ENCODE data around the gene MED12. TPM values are rescaled to one million over a fixed set of nuclear protein-coding genes. Genes with fewer than 3 reads are reported as not detected.

MED12 gene
- total RNA-seq, 2 experiments from 2014 or later: 56.6 to 64.7 TPM

DNA sequence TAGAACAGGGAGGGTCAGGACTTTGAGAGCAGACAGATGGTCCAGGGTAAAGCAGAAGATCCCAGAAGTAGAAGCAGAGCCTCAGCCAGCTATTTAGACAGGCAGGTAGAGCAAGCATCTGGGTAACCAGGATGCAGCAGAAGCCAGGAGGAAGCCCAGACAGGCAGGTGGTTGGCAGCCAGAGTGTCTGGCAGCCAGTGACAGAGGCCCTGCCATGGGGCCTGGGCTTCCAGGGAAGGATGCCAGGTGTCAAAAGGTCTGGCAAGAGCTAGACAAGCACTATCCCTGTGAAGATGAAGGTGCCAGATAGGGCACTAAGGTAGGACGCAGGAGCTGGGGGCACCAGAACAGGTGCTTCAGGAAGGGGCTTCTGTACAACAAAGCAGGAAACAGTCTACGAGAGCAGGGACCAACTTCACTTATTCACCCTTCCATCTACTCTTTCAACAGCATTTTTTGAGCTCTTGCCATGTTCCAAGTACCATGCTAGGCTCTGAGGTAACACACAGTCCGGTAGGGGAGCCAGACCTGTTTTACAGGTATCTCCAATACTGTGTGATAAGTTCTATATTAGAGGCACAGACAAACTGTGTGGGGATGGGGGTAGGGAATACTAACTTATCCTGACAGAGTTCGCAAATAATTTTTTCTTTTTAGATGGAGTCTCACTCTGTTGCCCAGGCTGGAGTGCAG lies 66.6 kb downstream of the MED12 start:
- Mint-ChIP-seq H3K27ac (peak overlapping the region; percentile 57), H3K4me1 (peaks cover 24% of the 10 kb centered on the region), H3K9me3 (no peaks in the 10 kb centered on the region), H3K36me3 (ENCODE audit: low read depth) (peaks cover 8% of the 10 kb centered on the region), H3K27me3 (no peaks in the 10 kb centered on the region), H3K4me3 (no peak overlapping the region)
- POLR2A ChIA-PET: no interaction called here
- DNase-seq: no peak
- CTCF ChIA-PET: interaction anchor here (0.6 to 1.4 kb wide), 3 partner anchors 13 to 144 kb away, joined by 3 to 4 read pairs (median 3); no protein-coding TSS in a partner anchor

DNA sequence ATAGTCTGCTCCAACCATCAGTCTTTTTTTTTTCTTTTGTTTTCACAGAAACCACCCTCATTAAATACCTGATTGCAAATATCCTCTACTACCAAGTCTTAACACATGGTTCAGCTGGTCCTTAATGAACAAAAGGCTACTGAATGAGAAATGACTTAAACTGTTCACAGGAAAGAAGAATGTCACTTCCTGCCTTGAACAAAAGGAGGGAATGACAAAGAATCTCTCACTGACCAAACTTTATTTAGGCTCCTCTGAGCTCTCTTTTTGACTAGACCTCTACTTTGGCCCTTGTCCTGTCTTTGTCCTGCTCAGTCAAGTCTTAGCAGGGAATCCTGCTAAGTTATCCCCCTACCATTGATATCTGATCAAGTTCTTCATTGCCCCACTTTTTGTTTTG lies 72.9 kb downstream of the MED12 start:
- H3K4me1 Mint-ChIP-seq: peaks cover 25% of the 10 kb centered on the region
- no peak for DNase-seq
- H3K27ac Mint-ChIP-seq: no peak overlapping the region
- CTCF ChIA-PET: no interaction called here
- H3K9me3 Mint-ChIP-seq: no peaks in the 10 kb centered on the region
- peaks cover 13% of the 10 kb centered on the region for H3K36me3 Mint-ChIP-seq (ENCODE audit: low read depth)
- POLR2A ChIA-PET: interaction anchor here (0.7 kb wide), 1 partner anchor 9 kb away, joined by 3 read pairs; no protein-coding TSS in a partner anchor
- no peaks in the 10 kb centered on the region for H3K27me3 Mint-ChIP-seq
- no peak overlapping the region for H3K4me3 Mint-ChIP-seq

Other genes starting within 250 kb of the MED12 start
- not detected for gene TEX11, start 209.9 kb upstream of the MED12 start, total RNA-seq
- not detected for gene SLC7A3, start 187.5 kb upstream of the MED12 start, total RNA-seq
- 10 to 100 TPM; 41.8 to 49.0 TPM for gene SNX12, start 50.3 kb upstream of the MED12 start, total RNA-seq
- 10 to 100 TPM; 13.5 to 14.3 TPM for gene FOXO4, start 22.7 kb upstream of the MED12 start, total RNA-seq
- gene CXorf65, start 11.9 kb upstream of the MED12 start, total RNA-seq: 10 to 100 TPM; 25.3 to 25.5 TPM
- gene IL2RG, start 7.0 kb upstream of the MED12 start, total RNA-seq: 100 to 1,000 TPM; 447 to 523 TPM
- gene NLGN3, start 26.2 kb downstream of the MED12 start, total RNA-seq: 1 to 10 TPM in 1 of 2 experiments, under 1 TPM in 1; 0.98 to 1.6 TPM
- gene GJB1, start 104.6 kb downstream of the MED12 start, total RNA-seq: not detected
- gene ZMYM3, start 135.5 kb downstream of the MED12 start, total RNA-seq: 10 to 100 TPM; 27.4 to 28.0 TPM
- 100 to 1,000 TPM; 481 to 680 TPM for gene NONO, start 165.0 kb downstream of the MED12 start, total RNA-seq
- 1 to 10 TPM; 4.4 to 4.7 TPM for gene ITGB1BP2, start 183.2 kb downstream of the MED12 start, total RNA-seq
- 10 to 100 TPM; 44.4 to 48.9 TPM for gene TAF1, start 247.8 kb downstream of the MED12 start, total RNA-seq